ENCODE measurements around the gene FNDC7.
"Not testable (repeated sequence)": the region's sequence is repeated elsewhere in the genome, so short reads cannot be mapped to it uniquely, and the experiment has no call there.

The FNDC7 gene

DNA sequence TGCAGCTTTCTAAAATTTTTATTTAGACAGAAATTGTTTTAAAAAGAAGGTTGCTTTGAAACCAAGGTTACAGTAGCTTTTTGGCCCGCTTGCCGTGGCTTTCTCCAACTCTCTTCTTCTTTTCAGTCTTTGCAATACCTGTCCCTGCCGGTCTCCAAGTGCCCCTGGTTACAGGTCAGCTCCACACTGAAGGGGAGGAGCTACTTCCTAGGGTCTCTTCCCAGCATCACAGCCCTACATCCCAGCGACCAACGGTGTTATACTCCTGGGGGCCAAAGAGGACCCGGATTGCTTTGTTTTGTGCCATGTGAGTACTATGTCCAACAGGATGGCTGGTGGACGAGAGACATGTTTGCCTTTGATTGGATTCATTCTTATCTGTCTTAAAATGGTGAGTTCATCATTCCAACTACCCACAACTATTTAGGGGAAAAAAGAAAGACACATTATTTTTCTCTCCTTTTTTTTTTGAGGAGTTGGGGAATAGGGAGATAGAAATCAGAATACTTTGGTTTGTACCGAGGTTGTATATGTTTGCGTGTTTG, at the start of gene FNDC7:
Gene FNDC7 (plus strand): TSS at position 303 of the 545 bp plus-strand sequence. CDS start 26 bp downstream, at position 329.
- DNase-seq (ENCODE audit: low read depth) = no peak

DNA sequence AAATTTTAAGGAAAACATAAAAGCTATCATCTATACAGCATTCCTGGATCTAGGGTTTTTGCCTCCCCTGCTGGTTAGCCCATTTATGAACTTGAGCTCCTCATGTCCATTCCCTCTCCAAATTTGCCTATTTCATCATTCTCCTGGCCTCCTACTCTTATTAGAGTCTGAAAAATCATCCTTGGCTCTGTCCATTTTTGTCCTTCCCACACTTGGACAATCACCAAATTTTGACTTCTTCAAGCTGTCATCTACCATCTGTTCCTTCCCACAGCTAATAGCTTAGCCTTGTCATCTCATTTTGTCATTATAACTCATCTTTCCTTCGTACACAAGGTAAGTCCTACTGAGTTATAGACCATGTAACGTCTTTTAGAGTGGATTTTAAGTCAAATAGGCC, 49.6 kb upstream of the FNDC7 start:
- DNase-seq (ENCODE audit: low read depth) = no peak

GRCh38 chr1:108664481-108664880, 48.2 kb upstream of the FNDC7 start:
- DNase-seq (ENCODE audit: low read depth) = no peak

DNA sequence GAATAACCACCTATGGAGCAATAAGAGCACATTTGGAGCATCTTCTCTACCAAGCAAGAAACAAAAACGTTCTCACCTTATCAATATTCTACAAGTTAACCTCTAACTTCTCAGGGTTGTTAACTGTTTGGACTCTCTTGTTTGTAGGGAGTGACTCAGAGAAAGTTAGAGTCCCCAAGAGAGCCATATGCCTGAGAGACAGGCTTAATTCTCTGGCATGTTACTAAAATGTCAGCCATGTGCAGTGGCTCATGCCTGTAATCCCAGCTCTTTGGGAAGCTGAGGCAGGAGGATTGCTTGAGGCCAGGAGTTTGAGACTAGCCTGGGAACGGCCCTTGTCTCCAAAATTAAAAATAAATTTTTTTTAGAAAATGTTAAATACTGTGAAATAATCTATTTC, 47.6 kb upstream of the FNDC7 start:
- no peak for DNase-seq (ENCODE audit: low read depth)

DNA sequence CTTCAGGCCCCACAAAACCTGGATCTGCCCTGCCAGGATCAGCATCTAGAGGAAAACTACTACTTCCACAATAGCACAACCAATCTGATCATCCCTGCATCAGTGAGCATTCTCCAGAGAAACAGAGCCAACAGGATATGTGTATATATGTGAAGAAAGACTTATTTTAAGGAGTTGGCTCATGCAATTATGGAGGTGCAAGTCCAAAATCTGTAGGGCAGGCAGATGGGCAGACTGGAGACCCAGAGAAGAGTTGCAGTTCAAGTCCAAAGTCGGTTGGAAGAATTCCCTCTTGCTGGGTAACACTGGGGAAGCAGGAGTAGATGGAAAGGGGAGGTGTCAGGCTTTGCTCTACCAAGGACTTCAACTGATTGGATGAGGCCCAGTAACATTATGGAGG, 46.9 kb upstream of the FNDC7 start:
- DNase-seq (ENCODE audit: low read depth) = no peak

GRCh38 chr1:108667422-108667821, 45.3 kb upstream of the FNDC7 start:
- DNase-seq (ENCODE audit: low read depth) = not testable (repeated sequence)

DNA sequence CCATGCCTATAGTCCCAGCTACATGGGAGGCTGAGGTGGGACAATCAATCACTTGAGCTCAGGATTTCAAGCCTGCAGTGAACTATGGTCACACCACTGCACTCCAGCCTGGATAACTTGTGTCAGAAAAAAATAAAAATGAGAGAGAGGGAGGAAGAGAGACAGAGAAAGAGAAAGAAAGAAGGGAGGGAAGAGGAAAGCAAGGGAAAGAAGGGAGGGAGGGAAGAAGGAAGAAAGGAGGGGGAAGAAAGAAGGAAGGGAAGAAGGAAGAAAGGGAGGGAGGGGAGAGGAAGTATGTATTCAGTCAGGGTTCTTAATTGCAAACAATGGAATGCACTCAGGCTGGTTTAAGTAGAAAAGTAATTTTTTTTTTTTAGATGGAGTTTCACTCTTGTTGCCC, 43.9 kb upstream of the FNDC7 start:
- no peak for DNase-seq (ENCODE audit: low read depth)

DNA sequence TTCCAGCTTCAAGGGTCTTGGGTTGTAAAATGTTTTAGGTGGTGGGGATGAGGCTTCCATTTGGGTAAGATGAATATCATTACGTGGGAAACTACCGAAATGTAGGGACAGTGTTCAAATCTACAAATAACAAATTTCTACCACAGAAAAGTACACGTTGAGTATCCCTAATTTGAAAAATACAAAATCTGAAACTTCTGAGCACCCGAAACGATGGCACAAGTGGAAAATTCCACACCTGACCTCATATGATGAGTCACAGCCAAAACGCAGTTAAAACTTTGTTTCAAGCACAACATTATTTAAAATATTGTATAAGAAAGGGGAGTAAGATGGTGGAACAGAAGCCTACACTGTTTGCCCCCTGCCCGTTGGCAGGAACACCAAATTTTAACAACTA, 43.0 kb upstream of the FNDC7 start:
- no peak for DNase-seq (ENCODE audit: low read depth)

DNA sequence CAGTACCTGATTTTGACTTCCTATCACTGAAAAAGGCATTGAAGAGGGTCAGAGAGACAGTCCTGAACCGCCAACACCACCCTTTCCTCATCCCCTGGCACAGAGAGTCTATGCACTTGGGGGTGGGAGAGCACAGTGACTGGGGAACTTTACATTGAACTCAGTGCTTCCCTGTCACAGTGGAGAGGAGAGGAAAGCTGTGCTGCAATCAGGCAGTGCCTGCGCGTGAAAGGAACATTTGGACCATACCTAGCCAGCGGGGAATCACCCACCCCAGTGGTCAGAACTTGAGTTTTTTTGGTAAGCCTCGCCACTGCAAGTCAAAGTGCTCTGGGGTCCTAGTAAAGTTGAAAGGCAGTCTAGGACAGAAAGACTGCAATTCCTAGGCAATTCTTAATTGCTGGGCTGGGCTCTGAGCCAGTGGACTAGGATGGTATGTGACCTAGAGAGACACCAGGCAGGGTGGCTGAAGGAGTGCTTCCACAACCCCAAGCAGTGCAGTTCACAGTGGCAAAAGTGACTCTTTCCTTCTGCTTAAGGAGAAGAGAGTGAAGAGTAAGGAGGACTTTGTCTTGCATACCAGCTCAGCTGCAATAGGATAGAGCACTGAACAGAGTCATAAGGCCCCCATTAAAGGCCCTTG, 42.5 kb upstream of the FNDC7 start:
- DNase-seq (ENCODE audit: low read depth) = no peak

GRCh38 chr1:108671143-108671542, 41.6 kb upstream of the FNDC7 start:
- no peak for DNase-seq (ENCODE audit: low read depth)

GRCh38 chr1:108678706-108679105, 34.0 kb upstream of the FNDC7 start:
- DNase-seq (ENCODE audit: low read depth) = no peak

DNA sequence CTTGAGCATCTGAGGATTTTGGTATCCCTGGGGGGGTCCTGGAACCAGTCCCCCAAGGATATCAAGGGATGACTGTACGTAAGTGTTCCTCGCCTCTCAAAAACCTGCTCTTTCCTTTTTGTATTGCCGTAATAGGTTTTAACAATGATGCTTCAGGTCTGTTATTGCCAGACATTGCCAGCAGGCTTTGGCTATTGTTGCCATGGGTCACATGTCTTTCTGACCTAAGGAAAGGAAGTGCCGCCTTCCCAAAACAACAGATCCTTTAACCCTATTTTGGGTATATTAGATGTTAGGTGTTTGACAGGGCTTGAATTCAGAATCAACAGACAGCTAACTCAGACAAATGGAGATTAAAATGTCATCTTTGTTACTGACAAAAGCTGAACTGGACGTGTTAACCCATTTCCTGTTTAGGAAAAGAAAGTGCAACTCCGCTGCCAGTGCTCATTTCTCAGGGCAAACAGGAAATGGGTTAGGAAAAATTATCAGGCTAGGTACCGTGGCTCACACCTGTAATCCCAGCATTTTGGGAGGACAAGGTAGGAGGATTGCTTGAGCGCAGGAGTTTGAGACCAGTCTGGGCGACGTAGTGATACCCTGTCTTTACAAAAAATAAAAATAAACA, 33.0 kb upstream of the FNDC7 start:
- no peak for DNase-seq (ENCODE audit: low read depth)

DNA sequence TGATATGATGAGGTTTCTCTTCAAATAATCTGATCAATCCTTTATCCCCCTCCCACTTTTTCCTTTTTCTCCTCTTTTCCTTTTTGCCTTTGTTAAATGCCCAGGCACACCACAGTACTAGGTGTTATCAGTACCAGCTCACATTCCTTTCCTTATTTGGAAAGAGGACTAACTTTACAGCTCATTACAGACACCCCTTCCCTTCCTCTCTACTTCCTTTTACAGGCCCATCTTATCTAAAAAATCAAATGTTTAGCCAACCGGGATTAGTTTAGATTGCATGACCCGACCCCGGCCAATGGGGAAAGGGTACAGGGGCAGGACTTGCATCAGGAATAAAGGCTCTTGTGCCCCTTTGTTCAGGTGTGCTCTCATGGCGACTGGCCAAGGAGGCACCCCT, 31.0 kb upstream of the FNDC7 start:
- not testable (repeated sequence) for DNase-seq (ENCODE audit: low read depth)

DNA sequence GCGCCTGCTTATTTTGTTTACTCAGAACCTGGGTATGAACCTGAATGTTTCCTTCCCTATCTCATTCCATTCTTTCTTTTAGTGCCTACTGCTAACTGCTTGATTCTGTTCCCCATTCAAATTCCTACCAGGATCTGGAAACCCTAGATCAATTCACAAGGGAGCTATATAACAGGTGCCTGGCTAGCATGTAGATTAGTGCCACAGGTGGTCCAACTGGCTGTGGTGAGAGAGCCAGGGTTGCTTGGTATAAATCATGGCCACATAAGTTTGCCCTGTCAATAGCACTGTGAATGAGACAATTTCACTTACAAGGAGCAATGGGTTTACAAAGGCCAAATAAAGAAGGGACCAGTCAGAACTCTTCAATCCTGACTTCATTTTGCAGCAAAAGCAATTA, 27.2 kb upstream of the FNDC7 start:
- DNase-seq (ENCODE audit: low read depth) = no peak

DNA sequence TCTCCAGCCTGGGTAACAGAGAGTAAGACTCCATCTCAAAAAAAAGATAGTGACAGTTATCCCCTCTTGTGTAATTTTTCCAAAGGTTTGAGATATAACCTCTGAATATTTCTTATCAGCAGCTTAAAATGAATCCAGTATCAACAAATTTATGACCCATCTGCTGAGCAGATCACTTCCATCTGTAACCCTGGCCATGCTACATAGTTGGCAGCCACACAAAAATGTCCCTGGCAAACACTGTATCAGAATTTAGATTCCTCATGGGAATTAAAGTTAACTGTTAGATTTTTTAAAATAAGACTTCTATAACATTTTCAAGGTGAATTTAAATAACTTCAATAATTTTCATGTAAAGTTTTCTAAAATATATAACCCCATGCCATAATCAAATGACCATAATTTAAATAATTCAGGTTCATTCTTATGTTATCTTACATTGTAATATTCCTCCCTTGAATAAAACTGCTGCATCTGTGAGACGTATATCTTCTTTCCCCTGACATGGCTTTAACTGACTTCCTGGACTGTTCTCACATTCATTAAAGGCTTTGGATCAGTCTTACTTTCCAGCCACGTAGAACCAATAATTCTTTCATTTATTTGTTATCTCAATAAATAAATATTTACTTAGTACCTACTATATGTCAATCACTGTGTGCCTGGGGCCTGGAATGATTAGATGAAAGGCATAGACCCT, 25.9 kb upstream of the FNDC7 start:
- peak; percentile 60 for DNase-seq (ENCODE audit: low read depth)

DNA sequence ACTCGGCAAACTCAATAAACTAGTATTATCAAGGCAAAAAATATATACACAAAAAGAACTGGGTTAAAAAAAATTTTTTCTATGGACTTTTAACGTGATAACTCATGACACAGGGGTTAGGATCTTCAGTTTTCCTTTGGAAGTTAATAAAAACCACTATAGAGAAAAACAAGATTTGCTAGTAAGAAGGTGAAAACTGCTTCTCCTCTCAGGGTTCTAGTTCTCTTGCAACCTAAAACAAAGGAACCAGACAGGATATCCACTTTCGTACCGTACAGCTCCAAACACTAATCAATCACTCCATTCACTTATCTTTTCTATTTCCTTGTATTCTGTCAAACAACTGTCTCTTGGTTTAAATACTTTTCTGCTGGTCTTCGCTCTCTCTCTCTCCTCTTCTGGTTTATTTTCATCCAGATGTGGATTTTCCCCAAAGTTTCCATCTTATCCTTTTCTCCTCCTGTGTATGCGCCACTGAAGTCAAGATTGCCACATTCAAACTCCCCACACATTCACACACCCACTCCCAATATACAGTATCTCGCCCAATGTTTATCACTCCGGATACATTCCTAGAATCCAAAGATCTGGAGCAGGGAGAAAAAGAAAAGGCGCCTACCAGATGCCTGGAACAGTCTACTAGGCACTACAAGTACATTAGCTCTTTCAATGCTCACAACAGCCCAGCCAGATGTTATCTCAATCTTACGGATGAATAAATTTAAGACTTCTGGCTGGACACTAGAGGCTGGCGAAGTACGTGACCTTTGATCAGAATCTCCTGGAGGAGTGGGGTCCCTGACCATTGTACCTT, 21.4 kb upstream of the FNDC7 start:
- no peak for DNase-seq (ENCODE audit: low read depth)

GRCh38 chr1:108691942-108692723, 20.6 kb upstream of the FNDC7 start, which contains the start of gene PRPF38B:
Gene PRPF38B, plus strand, starts transcription at chr1:108692310. Its CDS starts 282 bp downstream, at chr1:108692592.
- DNase-seq (ENCODE audit: low read depth) = peak; percentile 85

DNA sequence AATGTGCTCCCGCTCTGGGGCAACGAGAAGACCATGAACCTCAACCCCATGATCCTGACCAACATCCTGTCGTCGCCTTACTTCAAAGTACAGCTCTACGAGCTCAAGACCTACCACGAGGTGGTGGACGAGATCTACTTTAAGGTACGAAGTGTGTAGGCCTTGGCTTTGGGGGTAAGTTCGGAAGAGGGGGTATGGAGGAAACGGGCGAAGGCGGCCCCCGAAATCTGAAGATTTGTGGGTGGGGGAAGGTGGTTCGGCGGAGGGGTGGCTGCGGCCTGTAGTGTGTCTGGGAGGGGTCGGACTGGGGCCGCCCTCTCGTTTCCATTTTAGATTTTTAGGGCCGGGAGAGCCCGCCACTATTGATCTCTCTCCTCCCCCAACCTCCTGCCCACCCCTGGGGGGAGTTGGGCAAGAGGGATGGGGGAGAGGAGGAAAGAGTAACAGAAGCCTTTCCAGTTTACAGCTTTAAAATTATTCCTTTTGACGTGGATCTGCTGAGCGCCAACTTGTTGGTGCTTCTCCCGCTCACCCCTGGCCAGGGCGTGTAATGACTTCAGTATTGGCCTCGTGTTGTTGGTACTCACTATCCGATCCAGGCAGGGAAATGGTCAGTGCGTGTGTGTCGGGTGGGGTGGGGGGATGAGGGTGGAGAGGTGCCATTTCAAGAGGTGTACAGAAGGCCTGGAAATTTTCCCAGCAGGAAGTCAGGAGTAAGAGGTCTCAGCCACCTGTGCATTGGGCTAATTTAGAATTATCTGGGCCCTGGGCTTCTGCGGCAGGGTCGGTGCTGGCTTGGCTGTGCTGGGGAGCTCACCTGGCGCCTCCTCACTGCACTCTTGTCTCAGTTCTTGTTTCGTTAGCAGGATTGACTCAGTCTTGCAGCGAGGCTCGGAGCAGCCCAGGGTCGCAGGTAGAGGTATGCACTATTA, 19.7 kb upstream of the FNDC7 start:
- DNase-seq (ENCODE audit: low read depth) = peak; percentile 76

DNA sequence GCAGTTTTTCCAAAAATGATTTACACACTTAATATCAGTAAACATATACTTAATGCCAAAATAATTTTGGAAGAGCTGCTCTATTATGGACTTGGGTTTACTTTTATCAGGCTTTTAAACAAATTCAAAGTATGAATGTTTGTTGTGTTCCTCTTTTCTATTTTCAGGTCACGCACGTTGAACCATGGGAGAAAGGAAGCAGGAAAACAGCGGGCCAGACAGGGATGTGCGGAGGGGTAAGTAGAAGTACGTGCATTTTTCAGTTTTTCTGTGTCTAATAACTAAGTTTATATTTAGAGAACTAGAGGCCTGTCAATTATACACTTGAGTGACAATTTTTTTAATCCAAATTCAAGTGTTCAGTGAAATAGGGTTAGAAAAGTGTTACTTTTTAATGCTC, 17.2 kb upstream of the FNDC7 start:
- no peak for DNase-seq (ENCODE audit: low read depth)

Measured in HS-27A (cell line).